Panc1 (cell line): ENCODE data around the gene FKBP2. TPM values are rescaled to one million over a fixed set of nuclear protein-coding genes. Genes with fewer than 3 reads are reported as not detected.
A peak's percentile ranks its signal among the peaks of the same experiment; 100 is the strongest.

ENCODE experiments used
- ATAC-seq: fragments of 200-7000 bp; cut with Tn5 transposase; 2 replicates; pipeline ENCODE4 v1.9.1; 2020; ENCODE audit warnings: mild to moderate bottlenecking, moderate library complexity
- BruUV-seq: library from RNA; stranded (reverse); fragments of 400-500 nt; replicated peaks from 2 replicates; lab custom pipeline; 2021; lab: Mats Ljungman, UMichigan
- CTCF ChIA-PET: fragments of 300-600 bp; sonication (Branson Sonifier 250); formaldehyde crosslinking; loops from one replicate; lab custom pipeline; 2022; ENCODE audit warnings: antibody characterized with exemption; lab: Charles Lee
- POLR2A ChIA-PET: fragments of 300-600 bp; sonication (Branson Sonifier 250); formaldehyde crosslinking; loops from one replicate; lab custom pipeline; 2022; ENCODE audit warnings: antibody characterized with exemption; lab: Charles Lee
- DNase-seq: peaks from one replicate; pipeline ENCODE4 v3.0.0-alpha.2; 2010; ENCODE audit warnings: low read depth, low spot score
- H3K27ac ChIP-seq: 2 replicates; pipeline ENCODE4 v1.5.1; 2011; ENCODE audit warnings: mild to moderate bottlenecking, low read length, inconsistent platforms
- H3K27me3 ChIP-seq: fragments of 200-500 bp; sonication (Bioruptor generic); 2 replicates; pipeline ENCODE4 v1.6.0; 2014; ENCODE audit warnings: low read length, inconsistent platforms; ENCODE audit not compliant: control insufficient read depth, insufficient read depth
- H3K36me3 ChIP-seq: fragments of 200-500 bp; sonication (Bioruptor generic); 2 replicates; pipeline ENCODE4 v1.5.1; 2014; ENCODE audit warnings: inconsistent platforms, mild to moderate bottlenecking, low read length, moderate library complexity; ENCODE audit not compliant: control insufficient read depth, insufficient read depth
- H3K4me1 ChIP-seq: 2 replicates; pipeline ENCODE4 v1.5.1; 2011; ENCODE audit warnings: inconsistent platforms, mild to moderate bottlenecking, low read length, moderate library complexity; ENCODE audit not compliant: control insufficient read depth, insufficient read depth
- H3K4me3 ChIP-seq, 2 experiments: 2 replicates each; pipeline ENCODE4 v1.5.1; 2011 to 2012; ENCODE audit warnings: low read depth in 2 of 2, low read length in 2 of 2, mild to moderate bottlenecking in 2 of 2, inconsistent platforms in 1 of 2, moderate library complexity in 1 of 2
- H3K9me3 ChIP-seq: fragments of 200-500 bp; sonication (Bioruptor generic); 2 replicates; pipeline ENCODE4 v1.5.1; 2014; ENCODE audit warnings: low read depth, mild to moderate bottlenecking, inconsistent platforms, low read length, moderate library complexity; ENCODE audit not compliant: control insufficient read depth, insufficient read depth
- CTCF ChIP-seq: fragments of 450-650 bp; IDR thresholded peaks from 2 replicates; pipeline ENCODE4 v1.5.1; 2017; ENCODE audit warnings: mild to moderate bottlenecking
- POLR2AphosphoS5 ChIP-seq: IDR thresholded peaks from 2 replicates; pipeline ENCODE4 v1.6.1; 2012; ENCODE audit warnings: mild to moderate bottlenecking, low read depth, low read length, moderate library complexity
- REST ChIP-seq, 2 experiments: IDR thresholded peaks; 2 replicates each; pipeline ENCODE4 v1.6.1; 2011 to 2012; ENCODE audit warnings: low read depth in 2 of 2, control low read depth in 1 of 2, low read length in 1 of 2, mild to moderate bottlenecking in 1 of 2, moderate library complexity in 1 of 2; ENCODE audit not compliant: insufficient read depth in 1 of 2
- SIN3A ChIP-seq: IDR thresholded peaks from 2 replicates; pipeline ENCODE4 v1.6.1; 2012; ENCODE audit warnings: low read depth, mild to moderate bottlenecking, low read length, moderate library complexity, borderline replicate concordance; ENCODE audit not compliant: insufficient read depth
- TCF7L2 ChIP-seq: IDR thresholded peaks from 2 replicates; pipeline ENCODE4 v1.6.1; 2011; ENCODE audit warnings: mild to moderate bottlenecking, low read depth, low read length, inconsistent platforms
- in situ Hi-C: cut with HindIII; loops from 2 replicates; pipeline ENCODE4 v1.10.0; 2016; ENCODE audit warnings: low sequenced_read_pairs, low pct_unique_long_range_greater_than_20kb
- intact Hi-C: fragments of 100-400 bp; cut with micrococcal nuclease; formaldehyde crosslinking; loops from one replicate; pipeline ENCODE4 v1.10.0; 2022; ENCODE audit not compliant: unreplicated experiment
- total RNA-seq: library from RNA; stranded (reverse); gene quantifications from one replicate; pipeline ENCODE4 v1.2.1, GENCODE V29; 2021; ENCODE audit not compliant: unreplicated experiment

FKBP2 gene
- total RNA-seq, 1 experiment from 2014 or later: 71.8 TPM

GRCh38 chr11:64268893-64269539 lies 28.1 kb downstream of the FKBP2 start:
- ChIA-PET POLR2A (interaction anchor here (0.5 to 0.7 kb wide), 2 partner anchors 64 to 567 kb away, joined by 3 to 6 read pairs; no protein-coding TSS in a partner anchor), CTCF (interaction anchor here (0.9 to 1.0 kb wide), 2 partner anchors 18 to 32 kb away, joined by 3 to 4 read pairs; partner anchors contain the start of gene PLCB3)
- H3K4me3 ChIP-seq: peak overlapping the region; percentile 67 to 69
- in situ Hi-C loops (no loop called here), intact Hi-C loops (no loop called here)
- ATAC-seq (peak; percentile 20), DNase-seq (no peak)
- no peaks in the 10 kb centered on the region for H3K9me3 ChIP-seq
- no peaks in the 10 kb centered on the region for H3K27me3 ChIP-seq
- H3K36me3 ChIP-seq: no peaks in the 10 kb centered on the region; the same call in 1 of the 2 replicates
- no TSS peak for BruUV-seq
- TF ChIP-seq TCF7L2 (no peak), SIN3A (no peak), CTCF (no peak), POLR2AphosphoS5 (no peak), REST (IDR thresholded peaks at IDR 0.05; ENCODE audit: insufficient read depth in 1 of 2, low read depth in 2 of 2, low read length in 1 of 2) (no peak)
- peaks cover 13% of the 10 kb centered on the region for H3K4me1 ChIP-seq
- peak overlapping the region; percentile 98 for H3K27ac ChIP-seq

- ATAC-seq: peak; percentile 91
- peak overlapping the region; percentile 69 to 91 for H3K4me3 ChIP-seq
- peaks cover 13% of the 10 kb centered on the region for H3K4me1 ChIP-seq
- ChIA-PET CTCF (interaction anchor here (0.9 to 1.0 kb wide), 2 partner anchors 19 to 31 kb away, joined by 3 to 4 read pairs; partner anchors contain the start of gene PLCB3), POLR2A (interaction anchor here (0.6 to 1.0 kb wide), 5 partner anchors 17 to 274 kb away, joined by 3 to 6 read pairs (median 3); partner anchors contain the start of gene PRDX5)
- in situ Hi-C loops: no loop called here
- H3K27me3 ChIP-seq: no peaks in the 10 kb centered on the region
- H3K9me3 ChIP-seq: no peaks in the 10 kb centered on the region
- peak; percentile 98 for DNase-seq
- no TSS peak for BruUV-seq
- TF ChIP-seq REST (IDR thresholded peaks at IDR 0.05; ENCODE audit: insufficient read depth in 1 of 2, low read depth in 2 of 2, low read length in 1 of 2) (no peak), TCF7L2 (peak; percentile 69), POLR2AphosphoS5 (peak; percentile 94), SIN3A (peak; percentile 89; the same call in 1 of the 2 replicates), CTCF (no peak)
- H3K36me3 ChIP-seq: no peaks in the 10 kb centered on the region; the same call in 1 of the 2 replicates
- peak overlapping the region; percentile 98 for H3K27ac ChIP-seq
- intact Hi-C loops: no loop called here
Observed at GRCh38 chr11:64269540-64270220, 28.8 kb downstream of the FKBP2 start.
